HG03175 (cell line): ENCODE results near the gene PPP1R14C.
"Not testable (repeated sequence)": the region's sequence is repeated elsewhere in the genome, so short reads cannot be mapped to it uniquely, and the experiment has no call there.

Experiments
- ATAC-seq: cut with Tn5 transposase; IDR thresholded peaks from one replicate; pipeline ENCODE4 v1.9.1; 2021; ENCODE audit warnings: mild to moderate bottlenecking, moderate library complexity; ENCODE audit not compliant: unreplicated experiment

The PPP1R14C gene

GRCh38 chr6:150137711-150138110, 5.1 kb upstream of the PPP1R14C start:
- ATAC-seq = not testable (repeated sequence)

- ATAC-seq = no peak
Observed at GRCh38 chr6:150138638-150139037, 4.2 kb upstream of the PPP1R14C start.

- no peak for ATAC-seq
Observed at GRCh38 chr6:150139533-150139932, 3.3 kb upstream of the PPP1R14C start.

GRCh38 chr6:150140236-150140969, 2.4 kb upstream of the PPP1R14C start:
- ATAC-seq = no peak

- no peak for ATAC-seq
Observed at GRCh38 chr6:150142097-150142669, 661 bp upstream of the PPP1R14C start.

- ATAC-seq = no peak
Observed at GRCh38 chr6:150143516-150144293, 861 bp downstream of the PPP1R14C start.

GRCh38 chr6:150144294-150144868, 1.5 kb downstream of the PPP1R14C start:
- ATAC-seq = no peak

- ATAC-seq = no peak
Observed at GRCh38 chr6:150145427-150145826, 2.6 kb downstream of the PPP1R14C start.

GRCh38 chr6:150145830-150146229, 3.0 kb downstream of the PPP1R14C start:
- no peak for ATAC-seq

- no peak for ATAC-seq
Observed at GRCh38 chr6:150146436-150146835, 3.6 kb downstream of the PPP1R14C start.

GRCh38 chr6:150149146-150149545, 6.3 kb downstream of the PPP1R14C start:
- ATAC-seq = no peak

- ATAC-seq = no peak
Observed at GRCh38 chr6:150150458-150150820, 7.6 kb downstream of the PPP1R14C start.

GRCh38 chr6:150150821-150151646, 8.2 kb downstream of the PPP1R14C start:
- no peak for ATAC-seq

- ATAC-seq = no peak
Observed at GRCh38 chr6:150152891-150153876, 10.3 kb downstream of the PPP1R14C start.

GRCh38 chr6:150153905-150154492, 11.2 kb downstream of the PPP1R14C start:
- no peak for ATAC-seq

GRCh38 chr6:150156460-150156859, 13.6 kb downstream of the PPP1R14C start:
- ATAC-seq = no peak

GRCh38 chr6:150157081-150157480, 14.2 kb downstream of the PPP1R14C start:
- no peak for ATAC-seq

- no peak for ATAC-seq
Observed at GRCh38 chr6:150159757-150160156, 16.9 kb downstream of the PPP1R14C start.

- ATAC-seq = no peak
Observed at GRCh38 chr6:150163970-150164369, 21.1 kb downstream of the PPP1R14C start.
